Upper lobe of left lung (tissue), 4 donors: ENCODE data around the gene ELFN2.

Source experiments
- POLR2A ChIP-seq, 4 donors: fragments of 450-650 bp; IDR thresholded peaks; one replicate each; pipeline ENCODE4 v1.5.1; 2016 to 2017; ENCODE audit warnings: antibody characterized with exemption in 4 of 4, mild to moderate bottlenecking in 2 of 4
- POLR2AphosphoS5 ChIP-seq, 2 donors: sonication (generic); formaldehyde crosslinking; IDR thresholded peaks; one replicate each; pipeline ENCODE4 v1.5.1; 2017; ENCODE audit warnings: antibody characterized with exemption in 2 of 2
- TF ChIP-seq, protein P1 (sequence below), 6 experiments: fragments of 450-650 bp in 4 of 6; fragments of 200-600 bp in 2 of 6; sonication (generic) in 2 of 6; IDR thresholded peaks; one replicate each; pipeline ENCODE4 v1.5.1; 2016 to 2019; ENCODE audit warnings: antibody characterized with exemption in 6 of 6

GRCh38 chr22:37409031-37409430, 18.2 kb downstream of the ELFN2 start:
- TF ChIP-seq, protein P1, sequence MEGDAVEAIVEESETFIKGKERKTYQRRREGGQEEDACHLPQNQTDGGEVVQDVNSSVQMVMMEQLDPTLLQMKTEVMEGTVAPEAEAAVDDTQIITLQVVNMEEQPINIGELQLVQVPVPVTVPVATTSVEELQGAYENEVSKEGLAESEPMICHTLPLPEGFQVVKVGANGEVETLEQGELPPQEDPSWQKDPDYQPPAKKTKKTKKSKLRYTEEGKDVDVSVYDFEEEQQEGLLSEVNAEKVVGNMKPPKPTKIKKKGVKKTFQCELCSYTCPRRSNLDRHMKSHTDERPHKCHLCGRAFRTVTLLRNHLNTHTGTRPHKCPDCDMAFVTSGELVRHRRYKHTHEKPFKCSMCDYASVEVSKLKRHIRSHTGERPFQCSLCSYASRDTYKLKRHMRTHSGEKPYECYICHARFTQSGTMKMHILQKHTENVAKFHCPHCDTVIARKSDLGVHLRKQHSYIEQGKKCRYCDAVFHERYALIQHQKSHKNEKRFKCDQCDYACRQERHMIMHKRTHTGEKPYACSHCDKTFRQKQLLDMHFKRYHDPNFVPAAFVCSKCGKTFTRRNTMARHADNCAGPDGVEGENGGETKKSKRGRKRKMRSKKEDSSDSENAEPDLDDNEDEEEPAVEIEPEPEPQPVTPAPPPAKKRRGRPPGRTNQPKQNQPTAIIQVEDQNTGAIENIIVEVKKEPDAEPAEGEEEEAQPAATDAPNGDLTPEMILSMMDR (IDR thresholded peaks at IDR 0.05): no peak
- TF ChIP-seq POLR2A (IDR thresholded peaks at IDR 0.05): no peak
- TF ChIP-seq POLR2AphosphoS5 (IDR thresholded peaks at IDR 0.05): no peak
